Endothelial cell of umbilical vein (primary cell): ENCODE measurements around the gene LBX2.

ENCODE experiments used
- EZH2 ChIP-seq: IDR thresholded peaks from 2 replicates; pipeline ENCODE4 v1.6.1; 2012; ENCODE audit warnings: borderline replicate concordance, low read depth, mild to moderate bottlenecking, moderate library complexity, low read length, inconsistent platforms; ENCODE audit not compliant: severe bottlenecking
- MYC ChIP-seq: IDR thresholded peaks from one replicate; pipeline ENCODE4 v1.6.1; 2011; ENCODE audit warnings: mild to moderate bottlenecking, low read depth, low read length
- POLR2A ChIP-seq: IDR thresholded peaks from 2 replicates; pipeline ENCODE4 v1.6.1; 2012; ENCODE audit warnings: low read depth, mild to moderate bottlenecking, control low read depth, low read length
- POLR2AphosphoS5 ChIP-seq: IDR thresholded peaks from 2 replicates; pipeline ENCODE4 v1.6.1; 2012; ENCODE audit warnings: low read depth, mild to moderate bottlenecking, control low read depth, low read length, moderate library complexity; ENCODE audit not compliant: insufficient read depth
- TF ChIP-seq, protein P1 (sequence below), 2 donors: IDR thresholded peaks; 1 replicate in 1 of 2; 2 replicates in 1 of 2; pipeline ENCODE4 v1.5.1; 2011; ENCODE audit warnings: low read length in 2 of 2, mild to moderate bottlenecking in 2 of 2, moderate library complexity in 2 of 2, control low read depth in 1 of 2, inconsistent platforms in 1 of 2, low read depth in 1 of 2; ENCODE audit not compliant: insufficient read depth in 1 of 2; ENCODE audit errors: extremely low read depth in 1 of 2

DNA sequence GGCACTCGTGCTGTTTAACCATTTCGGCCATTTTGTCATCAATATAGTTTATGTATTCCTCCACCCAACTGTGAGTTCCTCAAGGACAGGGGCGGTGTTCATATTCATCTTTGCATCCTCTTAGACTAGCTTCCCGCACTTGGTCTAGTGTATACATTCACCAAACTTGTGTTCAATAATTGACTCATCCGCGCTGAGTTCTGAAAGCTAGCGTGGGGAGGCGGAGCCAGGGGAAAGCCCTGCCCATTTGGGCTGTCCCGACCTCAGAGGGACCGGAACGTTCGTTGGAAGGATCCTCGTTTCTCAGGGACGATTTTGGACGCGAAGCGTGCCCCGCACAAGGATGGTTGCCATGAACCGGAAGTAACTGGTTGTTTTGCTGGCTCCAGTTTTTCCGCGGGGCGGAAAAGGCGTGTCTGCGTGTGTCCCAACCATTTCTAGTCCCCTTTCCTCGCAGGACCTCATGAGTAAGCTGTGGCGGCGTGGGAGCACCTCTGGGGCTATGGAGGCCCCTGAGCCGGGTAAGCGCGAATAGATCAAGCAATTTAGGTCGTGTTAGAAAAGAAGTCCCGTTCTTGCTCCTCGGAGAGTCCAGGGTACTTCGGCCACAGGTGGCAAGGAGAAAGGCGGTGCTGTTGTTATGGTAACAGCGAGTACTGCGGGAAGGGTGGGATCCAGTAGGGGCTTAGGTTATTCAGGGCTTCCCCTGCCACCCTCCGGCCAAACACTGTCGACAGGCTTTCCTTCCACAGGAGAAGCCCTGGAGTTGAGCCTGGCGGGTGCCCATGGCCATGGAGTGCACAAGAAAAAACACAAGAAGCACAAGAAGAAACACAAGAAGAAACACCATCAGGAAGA is 44.5 kb downstream of the LBX2 start, which contains the start of gene INO80B:
- TF ChIP-seq MYC, result no peak
- no peak for TF ChIP-seq EZH2
- TF ChIP-seq, protein P1, sequence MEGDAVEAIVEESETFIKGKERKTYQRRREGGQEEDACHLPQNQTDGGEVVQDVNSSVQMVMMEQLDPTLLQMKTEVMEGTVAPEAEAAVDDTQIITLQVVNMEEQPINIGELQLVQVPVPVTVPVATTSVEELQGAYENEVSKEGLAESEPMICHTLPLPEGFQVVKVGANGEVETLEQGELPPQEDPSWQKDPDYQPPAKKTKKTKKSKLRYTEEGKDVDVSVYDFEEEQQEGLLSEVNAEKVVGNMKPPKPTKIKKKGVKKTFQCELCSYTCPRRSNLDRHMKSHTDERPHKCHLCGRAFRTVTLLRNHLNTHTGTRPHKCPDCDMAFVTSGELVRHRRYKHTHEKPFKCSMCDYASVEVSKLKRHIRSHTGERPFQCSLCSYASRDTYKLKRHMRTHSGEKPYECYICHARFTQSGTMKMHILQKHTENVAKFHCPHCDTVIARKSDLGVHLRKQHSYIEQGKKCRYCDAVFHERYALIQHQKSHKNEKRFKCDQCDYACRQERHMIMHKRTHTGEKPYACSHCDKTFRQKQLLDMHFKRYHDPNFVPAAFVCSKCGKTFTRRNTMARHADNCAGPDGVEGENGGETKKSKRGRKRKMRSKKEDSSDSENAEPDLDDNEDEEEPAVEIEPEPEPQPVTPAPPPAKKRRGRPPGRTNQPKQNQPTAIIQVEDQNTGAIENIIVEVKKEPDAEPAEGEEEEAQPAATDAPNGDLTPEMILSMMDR (IDR thresholded peaks at IDR 0.05; ENCODE audit: extremely low read depth in 1 of 2, insufficient read depth in 1 of 2, low read depth in 1 of 2, low read length in 2 of 2), result no peak
- TF ChIP-seq POLR2AphosphoS5, result peak; percentile 52
- no peak for TF ChIP-seq POLR2A
